Measurements from ENCODE around the gene ANKRD33.
"Not testable (repeated sequence)": the region's sequence is repeated elsewhere in the genome, so short reads cannot be mapped to it uniquely, and the experiment has no call there.

The ANKRD33 gene

DNA sequence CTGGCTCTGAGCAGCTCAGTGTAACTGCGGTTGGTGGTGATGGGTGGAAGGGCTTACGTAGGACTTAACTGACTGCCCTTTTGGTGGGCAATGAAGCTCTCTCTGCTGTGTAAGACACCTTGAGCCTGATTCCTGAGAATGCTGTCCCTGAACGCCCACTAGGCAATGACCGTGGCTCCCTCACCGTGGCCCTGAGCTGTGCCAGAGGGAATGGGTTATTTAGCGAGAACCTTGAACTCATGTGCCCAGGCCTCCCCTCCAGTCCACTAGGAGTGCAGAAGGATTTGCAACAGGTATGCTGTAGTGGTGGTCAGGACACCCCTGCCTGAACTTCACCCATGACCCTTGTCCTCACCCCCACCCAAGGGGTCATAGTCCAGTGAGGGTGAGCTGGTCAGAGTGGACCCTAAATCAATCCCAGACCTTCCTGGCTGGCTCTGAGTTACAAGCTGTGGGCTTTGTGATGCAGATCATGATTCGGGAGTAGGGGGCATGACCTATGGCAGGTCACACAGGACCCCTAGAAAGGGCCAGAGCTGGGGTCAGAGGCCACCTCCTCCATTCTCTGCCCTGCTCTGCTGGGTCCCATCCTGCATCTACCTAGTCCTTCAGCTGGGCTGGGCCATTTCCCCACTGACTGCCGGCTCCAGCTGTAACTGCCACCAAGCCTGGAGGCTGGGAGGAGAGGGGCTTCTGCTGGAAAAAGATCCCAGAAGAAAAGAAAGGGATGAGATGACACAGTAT is 14.5 kb upstream of the ANKRD33 start:
- no peak for DNase-seq (ENCODE audit: low read depth in 2 of 2, low spot score in 1 of 2)

GRCh38 chr12:51874000-51874399 is 13.9 kb upstream of the ANKRD33 start:
- DNase-seq (ENCODE audit: low read depth in 2 of 2, low spot score in 1 of 2) = no peak

- no peak for DNase-seq (ENCODE audit: low read depth in 2 of 2, low spot score in 1 of 2)
These were observed 13.4 kb upstream of the ANKRD33 start for GRCh38 chr12:51874486-51874885.

GRCh38 chr12:51879102-51879501 is 8.8 kb upstream of the ANKRD33 start:
- no peak for DNase-seq (ENCODE audit: low read depth in 2 of 2, low spot score in 1 of 2)

DNA sequence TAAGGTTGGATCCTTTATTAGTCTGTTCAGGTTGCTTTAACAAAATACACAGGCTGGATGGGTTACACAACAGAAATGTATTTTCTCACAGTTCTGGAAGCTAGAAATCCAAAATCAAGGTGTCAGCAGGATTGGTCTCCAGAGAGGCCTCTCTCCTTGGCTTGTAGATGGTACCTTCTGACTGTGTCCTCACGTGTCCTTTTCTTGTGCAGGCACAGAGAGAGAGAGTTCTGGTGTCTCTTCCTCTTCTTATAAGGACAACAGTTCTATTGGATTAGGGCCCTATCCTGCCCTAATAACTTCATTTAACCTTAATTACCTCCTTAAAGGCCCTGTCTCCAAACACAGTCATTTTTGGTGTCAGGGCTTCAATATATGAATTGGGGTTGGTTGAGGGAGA is 4.6 kb upstream of the ANKRD33 start:
- no peak for DNase-seq (ENCODE audit: low read depth in 2 of 2, low spot score in 1 of 2)

DNA sequence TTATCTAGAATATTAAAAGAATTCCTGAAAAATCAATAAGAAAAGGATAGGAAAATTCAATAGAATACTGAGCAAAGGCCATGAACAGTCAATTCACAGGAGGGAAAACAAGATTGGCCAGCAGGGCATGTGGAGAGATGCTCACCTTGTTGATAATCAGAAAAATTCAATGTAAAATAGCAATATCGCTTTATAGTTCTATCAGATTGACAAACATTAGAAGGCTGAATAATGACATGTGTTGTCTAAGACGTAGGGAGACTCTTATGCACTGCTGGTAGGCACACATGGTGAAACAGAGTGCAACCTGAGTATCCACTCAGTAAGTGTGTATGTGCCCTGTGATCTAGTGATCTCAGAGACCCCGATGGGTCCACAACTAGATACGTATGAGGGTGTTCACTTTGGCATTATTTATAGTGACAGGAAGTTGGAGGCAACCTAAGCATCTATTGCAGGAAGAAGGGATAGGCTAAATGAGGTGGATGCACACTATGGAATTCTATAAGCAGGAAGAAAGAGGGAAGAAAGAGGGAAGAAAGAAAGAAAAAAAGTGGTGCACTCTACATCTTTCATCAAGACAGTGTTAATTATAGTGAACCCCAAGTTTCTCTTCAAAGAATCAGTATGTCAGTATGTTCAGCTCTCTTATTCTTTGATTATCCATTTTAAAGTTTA is 3.8 kb upstream of the ANKRD33 start:
- no peak for DNase-seq (ENCODE audit: low read depth in 2 of 2, low spot score in 1 of 2)

DNA sequence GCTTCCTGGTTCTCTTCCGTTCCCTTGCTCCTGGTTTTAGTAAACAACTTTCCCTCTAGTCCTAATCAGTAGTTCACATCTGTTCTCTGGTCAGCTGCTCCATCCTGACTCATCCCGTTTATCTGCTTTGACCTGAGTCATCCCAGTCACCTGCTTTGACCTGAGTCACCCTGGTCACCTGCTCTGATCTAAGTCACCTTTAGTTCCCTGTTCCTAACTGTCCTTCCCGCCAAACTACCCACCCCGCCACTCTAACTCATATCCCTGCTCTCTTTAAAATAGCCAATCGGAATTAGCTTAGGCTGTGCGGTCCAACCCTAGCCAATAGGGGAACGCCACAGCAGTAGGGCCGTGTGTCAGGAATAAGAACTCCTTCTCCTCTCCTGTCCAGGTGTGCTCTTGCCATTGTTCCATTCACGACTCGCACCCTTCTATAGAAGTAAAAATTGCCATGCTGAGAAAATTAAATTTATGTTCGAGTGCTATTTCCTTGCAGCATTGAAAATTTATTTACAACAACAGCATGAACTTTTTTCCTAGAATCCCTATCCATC is 3.1 kb upstream of the ANKRD33 start:
- DNase-seq (ENCODE audit: low read depth in 2 of 2, low spot score in 1 of 2) = no peak

DNA sequence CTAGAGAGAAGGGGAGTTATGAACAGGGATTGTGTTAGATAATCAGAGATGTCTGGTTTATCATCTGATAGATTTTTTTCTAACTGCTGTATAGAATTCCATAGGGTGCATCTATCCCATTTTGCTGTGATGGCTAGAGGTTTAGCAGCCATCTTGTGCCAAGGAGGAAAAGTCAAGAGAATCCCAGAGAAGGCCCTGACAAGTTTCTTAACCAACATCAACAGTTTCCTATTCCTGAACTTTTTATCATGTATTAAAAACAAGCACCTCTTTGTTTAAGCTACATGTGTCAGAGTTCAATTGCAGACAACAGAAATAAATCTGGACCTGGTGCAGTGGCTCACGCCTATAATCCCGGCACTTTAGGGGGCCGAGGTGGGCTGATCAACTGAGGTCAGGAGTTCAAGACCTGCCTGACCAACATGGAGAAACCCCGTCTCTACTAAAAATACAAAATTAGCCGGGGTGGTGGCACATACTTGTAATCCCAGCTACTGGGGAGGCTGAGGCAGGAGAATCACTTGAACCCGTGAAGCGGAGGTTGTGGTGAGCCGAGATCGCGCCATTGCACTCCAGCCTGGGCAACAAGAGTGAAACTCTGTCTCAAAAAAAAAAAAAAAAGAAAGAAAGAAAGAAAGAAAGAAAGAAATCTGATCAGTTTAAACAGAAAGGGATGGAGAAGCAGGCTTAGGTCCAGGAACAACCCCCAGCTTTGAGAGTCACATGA is 2.4 kb upstream of the ANKRD33 start:
- DNase-seq (ENCODE audit: low read depth in 2 of 2, low spot score in 1 of 2) = not testable (repeated sequence)

DNA sequence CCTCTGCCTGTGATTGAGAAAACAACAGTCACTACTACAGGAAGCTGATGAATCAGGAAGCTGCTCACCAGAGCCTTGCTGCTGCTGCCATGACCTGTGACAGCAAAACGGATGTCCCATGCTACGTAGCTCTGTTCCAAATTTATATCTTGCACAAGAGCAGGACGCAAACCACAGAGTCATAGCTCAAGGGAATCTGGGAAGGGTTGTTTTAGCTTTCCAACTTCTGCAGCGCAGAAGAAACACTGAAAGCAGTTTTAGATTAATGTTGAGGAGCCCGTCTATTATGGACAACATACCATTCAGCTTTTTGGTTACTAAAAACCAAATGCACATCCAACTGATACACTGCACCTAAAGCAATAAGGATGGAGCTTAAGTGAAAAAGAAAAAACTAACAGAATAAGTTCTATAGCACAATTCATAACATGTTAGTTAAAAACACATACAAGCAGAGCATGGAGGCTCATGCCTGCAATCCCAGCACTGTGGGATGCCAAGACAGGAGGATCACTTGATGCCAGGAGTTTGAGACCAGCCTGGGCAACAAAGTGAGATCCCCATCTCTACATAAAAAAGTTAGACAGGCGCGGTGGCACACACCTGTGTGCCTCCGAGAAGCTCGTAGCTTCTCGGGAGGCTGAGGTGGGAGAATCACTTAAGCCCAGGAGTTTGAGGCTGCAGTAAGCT is 1.7 kb upstream of the ANKRD33 start:
- peak in 1 of 2 donors; percentile 12 for DNase-seq (ENCODE audit: low read depth in 2 of 2, low spot score in 1 of 2)

DNA sequence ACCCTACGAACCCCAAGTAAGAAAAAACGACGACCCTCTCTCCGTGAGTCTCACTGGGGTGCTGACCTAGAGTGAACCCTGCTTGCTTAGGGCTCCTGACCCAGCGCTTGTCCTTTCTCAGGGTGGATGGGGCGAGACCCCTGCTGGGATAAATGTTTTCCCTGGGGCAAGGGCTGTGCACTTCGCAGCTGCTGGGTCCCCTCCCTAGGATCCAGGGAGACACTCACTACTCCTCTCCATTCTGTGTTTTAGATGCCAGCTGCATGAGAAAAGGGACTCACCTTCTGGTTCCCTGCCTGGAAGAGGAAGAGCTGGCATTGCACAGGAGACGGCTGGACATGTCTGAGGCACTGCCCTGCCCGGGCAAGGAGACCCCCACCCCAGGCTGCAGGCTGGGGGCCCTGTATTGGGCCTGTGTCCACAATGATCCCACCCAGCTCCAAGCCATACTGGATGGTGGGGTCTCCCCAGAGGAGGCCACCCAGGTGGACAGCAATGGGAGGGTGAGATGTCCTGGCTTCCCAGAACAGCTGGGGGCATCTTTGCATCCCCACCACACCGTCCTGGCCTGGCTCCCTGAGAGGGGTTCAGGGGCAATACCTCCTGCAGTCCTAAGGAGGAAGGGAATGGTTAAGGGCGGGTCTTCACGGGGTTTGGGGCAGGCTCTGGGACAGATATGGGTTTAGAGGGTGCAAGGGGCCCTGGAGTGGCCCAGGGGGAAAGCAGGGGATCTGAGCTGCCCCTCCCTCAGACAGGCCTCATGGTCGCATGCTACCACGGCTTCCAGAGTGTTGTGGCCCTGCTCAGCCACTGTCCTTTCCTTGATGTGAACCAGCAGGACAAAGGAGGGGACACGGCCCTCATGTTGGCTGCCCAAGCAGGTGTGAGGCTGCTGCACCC is 663 bp downstream of the ANKRD33 start:
- no peak for DNase-seq (ENCODE audit: low read depth in 2 of 2, low spot score in 1 of 2)

DNA sequence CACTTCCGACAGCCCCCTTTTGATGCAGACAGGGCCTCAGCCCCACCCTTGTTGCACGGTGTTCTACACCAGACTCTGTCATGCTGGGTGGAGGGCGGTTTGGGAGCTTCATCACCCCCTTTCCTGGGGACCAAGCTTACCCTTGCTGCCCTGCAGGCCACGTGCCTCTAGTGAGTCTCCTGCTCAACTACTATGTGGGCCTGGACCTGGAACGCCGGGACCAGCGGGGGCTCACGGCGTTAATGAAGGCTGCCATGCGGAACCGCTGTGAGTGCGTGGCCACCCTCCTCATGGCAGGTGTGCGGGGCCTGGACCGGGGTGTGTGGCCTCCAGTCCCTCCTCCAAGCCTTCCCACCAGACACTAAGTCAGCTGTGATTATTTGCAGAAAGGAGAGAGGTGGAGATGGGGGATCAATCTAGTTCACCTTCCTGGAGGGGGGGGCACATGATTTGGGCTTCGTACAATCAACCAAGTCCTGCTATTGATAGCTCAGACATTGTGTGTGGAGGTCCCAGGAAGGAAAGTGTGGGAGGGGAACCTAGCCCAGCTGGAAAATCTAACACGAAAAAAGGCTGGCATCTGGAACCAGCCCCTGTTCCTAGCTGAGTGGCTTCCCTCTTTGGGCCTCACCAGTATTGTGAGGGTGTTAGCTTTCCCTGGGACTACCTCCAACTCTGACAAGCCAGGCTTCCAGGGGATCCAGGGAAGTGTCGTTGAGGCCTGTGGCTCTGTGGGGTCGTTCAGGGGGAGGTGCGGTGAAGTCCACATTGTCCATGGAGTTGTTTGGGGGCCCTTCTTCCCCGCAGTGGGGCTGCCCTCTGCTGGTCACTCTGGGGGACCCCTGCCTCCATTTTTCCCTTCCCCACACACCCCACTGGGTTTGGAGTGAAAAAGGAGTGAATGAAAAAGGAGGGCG is 1.6 kb downstream of the ANKRD33 start:
- no peak for DNase-seq (ENCODE audit: low read depth in 2 of 2, low spot score in 1 of 2)

DNA sequence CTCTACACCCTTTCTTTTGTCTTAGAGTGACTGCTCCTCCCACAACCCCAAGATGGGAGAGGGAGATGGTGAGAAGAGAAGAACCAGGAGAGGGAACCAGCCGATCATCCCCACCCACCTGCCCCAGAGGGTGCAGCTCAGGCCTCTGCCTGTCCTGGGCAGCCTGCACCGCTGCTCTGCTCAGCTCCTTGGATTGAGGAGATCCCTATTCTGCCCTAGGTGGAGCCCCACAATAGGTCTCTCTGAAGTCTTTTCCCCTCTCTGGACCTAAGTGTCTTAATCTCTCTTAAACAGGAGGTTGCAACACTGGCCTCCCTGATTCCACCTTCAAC is 2.2 kb downstream of the ANKRD33 start:
- DNase-seq (ENCODE audit: low read depth in 2 of 2, low spot score in 1 of 2) = no peak

- no peak for DNase-seq (ENCODE audit: low read depth in 2 of 2, low spot score in 1 of 2)
These were observed 2.7 kb downstream of the ANKRD33 start for GRCh38 chr12:51890511-51891171.

DNA sequence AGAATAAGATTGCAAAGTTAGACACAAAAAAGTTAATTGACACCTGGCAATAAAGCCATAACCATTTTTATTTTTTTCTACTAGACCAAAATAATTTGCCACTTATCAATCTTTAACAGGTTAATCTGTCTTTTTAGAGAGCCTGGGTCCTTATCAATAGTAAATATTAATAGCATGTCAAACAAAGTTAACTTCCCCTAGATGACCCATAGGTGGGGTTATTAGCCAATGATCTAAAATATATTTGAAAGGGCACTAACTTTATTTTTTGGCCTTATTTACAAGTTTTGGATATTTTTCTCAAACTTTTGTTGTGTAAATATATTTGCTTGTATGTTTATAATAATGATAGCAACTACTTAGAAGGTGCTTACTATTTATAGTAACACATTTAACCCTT is 3.9 kb downstream of the ANKRD33 start:
- DNase-seq (ENCODE audit: low read depth in 2 of 2, low spot score in 1 of 2) = no peak

DNA sequence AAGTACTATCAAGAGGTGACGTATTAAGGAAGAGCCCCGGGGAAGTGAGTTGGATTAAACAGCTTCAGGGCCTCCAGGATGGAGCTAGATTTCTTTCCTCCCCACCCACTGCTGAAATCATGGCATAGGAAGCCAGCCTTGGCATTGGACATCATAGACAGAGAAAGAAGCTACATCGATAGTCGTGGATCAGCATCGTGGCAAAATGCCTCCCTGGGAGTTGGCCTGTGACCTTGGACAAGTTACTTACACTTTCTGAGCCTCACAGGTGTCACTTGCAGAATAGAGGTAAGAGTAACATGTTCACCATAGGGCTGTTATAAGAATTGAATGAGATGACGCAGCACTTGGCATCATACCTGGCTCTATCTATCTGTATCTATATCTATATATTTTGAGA is 5.9 kb downstream of the ANKRD33 start:
- no peak for DNase-seq (ENCODE audit: low read depth in 2 of 2, low spot score in 1 of 2)

DNA sequence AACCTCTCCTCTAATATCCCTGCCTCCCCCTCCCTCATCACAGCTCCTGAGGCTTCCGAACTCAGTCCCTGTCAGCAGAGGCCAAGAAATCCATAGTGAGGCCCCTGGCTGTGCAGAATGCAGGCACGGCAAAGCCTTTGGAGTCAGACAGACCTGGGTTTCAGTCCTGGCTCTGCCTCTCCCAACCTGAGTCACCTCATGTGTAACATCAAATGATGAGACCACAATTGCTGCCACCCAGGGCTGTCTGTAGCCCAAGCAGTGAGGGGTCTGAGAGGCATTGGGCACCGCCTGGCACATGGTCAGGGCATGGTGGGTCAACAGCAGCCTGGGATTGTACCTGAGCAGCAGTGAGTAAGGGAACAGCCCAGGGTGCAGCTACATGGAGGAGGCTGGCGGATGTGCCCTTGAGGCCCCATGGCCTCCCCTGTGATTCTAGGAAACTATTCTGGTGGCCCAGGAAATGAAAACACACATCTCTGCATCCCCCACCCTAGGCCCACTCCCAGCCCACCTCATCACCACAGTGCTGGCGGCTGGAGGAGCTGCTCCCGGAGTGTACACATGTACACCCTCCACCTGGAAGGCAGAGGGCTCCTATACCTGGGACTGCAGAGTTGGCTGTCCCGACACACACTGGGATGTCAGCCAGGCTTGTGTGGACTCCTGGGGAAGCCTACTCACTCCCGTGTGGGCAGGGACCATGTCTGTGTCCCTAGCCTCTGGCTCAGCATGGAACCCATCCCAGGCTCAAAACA is 7.7 kb downstream of the ANKRD33 start:
- no peak for DNase-seq (ENCODE audit: low read depth in 2 of 2, low spot score in 1 of 2)

GRCh38 chr12:51896236-51896635 is 8.3 kb downstream of the ANKRD33 start:
- no peak for DNase-seq (ENCODE audit: low read depth in 2 of 2, low spot score in 1 of 2)

DNA sequence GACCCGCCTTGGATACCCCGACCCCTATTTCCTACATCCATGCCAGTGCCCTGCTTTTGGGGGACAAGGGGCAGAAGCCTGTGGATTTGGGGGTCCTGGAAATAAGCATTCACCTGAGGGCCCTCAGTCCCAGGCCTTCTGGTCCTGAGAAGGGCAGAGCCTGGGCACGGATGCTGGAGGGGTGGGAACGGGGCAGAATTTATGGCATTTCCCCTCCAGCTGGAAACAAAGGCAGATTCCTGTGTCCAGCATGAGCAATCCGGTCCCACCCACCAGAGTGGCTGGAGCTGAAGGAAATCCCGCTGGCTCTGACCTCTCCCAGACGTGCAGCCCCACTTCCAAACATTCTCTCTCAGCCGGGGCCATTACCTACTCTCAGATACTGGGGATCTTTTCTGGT is 9.3 kb downstream of the ANKRD33 start:
- no peak for DNase-seq (ENCODE audit: low read depth in 2 of 2, low spot score in 1 of 2)

Measured in stimulated activated CD8-positive, alpha-beta memory T cell treated with anti-CD3 and anti-CD28 coated beads, Interleukin-4, amount 100 ng/mL, for 1 hour (primary cell).